Measurements from ENCODE around the gene ACTC1. TPM values are rescaled to one million over a fixed set of nuclear protein-coding genes. Genes with fewer than 3 reads are reported as not detected.

ACTC1 gene
- total and polyA plus RNA-seq, 10 of the 15 experiments (the other 5 are each of a cell fraction or from before 2014, with no cell fraction given) = 1.6 TPM; not detected in 9

- 24% methylated on average over 2 of the region's 2 CpGs for WGBS (ENCODE audit: insufficient coverage, insufficient replicate concordance, low lambda C conversion rate, missing lambda C conversion rate)
- TF ChIP-seq NFXL1 (IDR thresholded peaks at IDR 0.05; ENCODE audit: borderline replicate concordance) (no peak), NR2C2 (IDR thresholded peaks at IDR 0.05; ENCODE audit: borderline replicate concordance, control insufficient read depth, insufficient read length, low read depth) (no peak), ZNF274 (IDR thresholded peaks at IDR 0.05; ENCODE audit: insufficient read depth, insufficient read length) (no peak), EP300 (IDR thresholded peaks at IDR 0.05; ENCODE audit: borderline replicate concordance in 1 of 2, control insufficient read depth in 1 of 2, low read depth in 2 of 2, low read length in 2 of 2) (no peak), POU2F2 (IDR thresholded peaks at IDR 0.05; ENCODE audit: borderline replicate concordance, low read depth, low read length) (no peak), NFYB (IDR thresholded peaks at IDR 0.05; ENCODE audit: insufficient read depth, low read depth, low read length) (no peak), GABPA (IDR thresholded peaks at IDR 0.05; ENCODE audit: low read depth) (no peak)
- TF ChIP-seq, protein P1, sequence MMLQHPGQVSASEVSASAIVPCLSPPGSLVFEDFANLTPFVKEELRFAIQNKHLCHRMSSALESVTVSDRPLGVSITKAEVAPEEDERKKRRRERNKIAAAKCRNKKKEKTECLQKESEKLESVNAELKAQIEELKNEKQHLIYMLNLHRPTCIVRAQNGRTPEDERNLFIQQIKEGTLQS (IDR thresholded peaks at IDR 0.05; ENCODE audit: borderline replicate concordance, extremely low read depth, low read depth, low read length) = no peak
- ChIA-PET RAD21 (ENCODE audit: unreplicated experiment) (no interaction called here), POLR2A (no interaction called here), SMC1A (ENCODE audit: uncharacterized antibody, unreplicated experiment) (no interaction called here), CTCF (no interaction called here)
- Histone ChIP-seq H3K9me3 (replicated peaks; ENCODE audit: control insufficient read depth, insufficient read depth, low read length) (no peaks in the 10 kb centered on the region), H3K4me2 (ENCODE audit: control insufficient read depth, insufficient read depth) (no peak overlapping the region), H3K36me3 (ENCODE audit: control insufficient read depth in 2 of 2, insufficient read depth in 2 of 2, low read length in 1 of 2) (no peaks in the 10 kb centered on the region), H3K9ac (ENCODE audit: control insufficient read depth, insufficient read depth, low read length) (no peak overlapping the region), H3K27ac (ENCODE audit: control insufficient read depth, insufficient read depth) (no peak overlapping the region), H2AFZ (ENCODE audit: control insufficient read depth, low read depth, low read length) (no peak overlapping the region), H3K4me3 (no peak overlapping the region), H4K20me1 (ENCODE audit: control insufficient read depth, insufficient read depth) (no peaks in the 10 kb centered on the region), H3K4me1 (ENCODE audit: control insufficient read depth, insufficient read depth, low read length) (no peaks in the 10 kb centered on the region), H3K79me2 (ENCODE audit: control insufficient read depth, insufficient read depth, low read length) (no peaks in the 10 kb centered on the region), H3K27me3 (replicated peaks in 1 of 2; ENCODE audit: control insufficient read depth in 2 of 2, insufficient read depth in 2 of 2, low read length in 1 of 2) (peaks cover 4 to 10% of the 10 kb centered on the region in 2 experiments)
- FAIRE-seq = no peak
- intact Hi-C loops (cut with micrococcal nuclease; ENCODE audit: unreplicated experiment) (no loop called here), in situ Hi-C loops (cut with MboI) (no loop called here)
- BruUV-seq (replicated peaks) = no TSS peak
- ATAC-seq = no peak
- DNase-seq (ENCODE audit: low read depth, low spot score) = no peak
Measured at GRCh38 chr15:34759992-34760391, 35.4 kb downstream of the ACTC1 start.

All from GM12878 (cell line).